CD14-positive monocyte (primary cell): ENCODE measurements around the gene PEMT. TPM values are rescaled to one million over a fixed set of nuclear protein-coding genes. Genes with fewer than 3 reads are reported as not detected.

Experiments
- DNase-seq, 3 donors: peaks; one replicate each; pipeline ENCODE4 v3.0.0-alpha.2; 2011 to 2022
- H2AFZ ChIP-seq: 2 replicates; pipeline ENCODE4 v1.6.0; 2012; ENCODE audit warnings: mild to moderate bottlenecking, low read depth, low read length, inconsistent platforms; ENCODE audit not compliant: insufficient read depth, poor library complexity, severe bottlenecking
- H3K27ac ChIP-seq, 2 donors: 1 replicate in 1 of 2; 2 replicates in 1 of 2; pipeline ENCODE4 v1.5.1; 2012 to 2013; ENCODE audit warnings: low read length in 2 of 2, control low read depth in 1 of 2, inconsistent platforms in 1 of 2, low read depth in 1 of 2, mild to moderate bottlenecking in 1 of 2
- H3K27me3 ChIP-seq, 2 donors: one replicate each; pipeline versions ENCODE4 v1.6.0 to v1.6.1; 2011 to 2013; ENCODE audit warnings: low read length in 2 of 2; ENCODE audit not compliant: control insufficient read depth in 2 of 2, insufficient read depth in 2 of 2
- H3K36me3 ChIP-seq, 2 donors: replicated peaks in 1 of 2; 1 replicate in 1 of 2; 2 replicates in 1 of 2; pipeline versions ENCODE4 v1.5.1 to v1.6.1; 2012 to 2013; ENCODE audit warnings: low read length in 2 of 2, control low read depth in 1 of 2, inconsistent platforms in 1 of 2, mild to moderate bottlenecking in 1 of 2; ENCODE audit not compliant: insufficient read depth in 2 of 2, control insufficient read depth in 1 of 2
- H3K4me1 ChIP-seq, 2 donors: 1 replicate in 1 of 2; 2 replicates in 1 of 2; pipeline versions ENCODE4 v1.5.1 to v1.6.1; 2012 to 2013; ENCODE audit warnings: low read length in 2 of 2, control low read depth in 1 of 2, inconsistent platforms in 1 of 2, mild to moderate bottlenecking in 1 of 2, moderate library complexity in 1 of 2; ENCODE audit not compliant: insufficient read depth in 2 of 2, control insufficient read depth in 1 of 2
- H3K4me2 ChIP-seq: replicated peaks from 2 replicates; pipeline ENCODE3; 2012; ENCODE audit warnings: low read length, moderate library complexity, mild to moderate bottlenecking; ENCODE audit not compliant: poor library complexity, severe bottlenecking; ENCODE audit errors: extremely low read depth
- H3K4me3 ChIP-seq, 3 experiments: fragments of 200-600 bp in 1 of 3; sonication (generic) in 1 of 3; replicated peaks in 1 of 3; 1 replicate in 2 of 3; 2 replicates in 1 of 3; pipeline ENCODE4 v1.5.1; 2011 to 2013; ENCODE audit warnings: low read length in 3 of 3, mild to moderate bottlenecking in 3 of 3, control low read depth in 2 of 3, low read depth in 2 of 3, inconsistent platforms in 1 of 3, moderate library complexity in 1 of 3
- H3K79me2 ChIP-seq: 2 replicates; pipeline ENCODE4 v1.6.0; 2012; ENCODE audit warnings: mild to moderate bottlenecking, control low read depth, inconsistent platforms, low read length, moderate library complexity; ENCODE audit not compliant: insufficient read depth
- H3K9ac ChIP-seq: 2 replicates; pipeline ENCODE4 v1.6.0; 2017; ENCODE audit warnings: low read length, mild to moderate bottlenecking; ENCODE audit not compliant: insufficient read depth, poor library complexity, severe bottlenecking
- H3K9me3 ChIP-seq, 2 donors: replicated peaks in 1 of 2; 1 replicate in 1 of 2; 2 replicates in 1 of 2; pipeline versions ENCODE4 v1.5.1 to v1.6.1; 2012 to 2013; ENCODE audit warnings: low read length in 2 of 2, control low read depth in 1 of 2; ENCODE audit not compliant: control insufficient read depth in 1 of 2, insufficient read depth in 1 of 2
- H4K20me1 ChIP-seq: 2 replicates; pipeline ENCODE4 v1.6.0; 2012; ENCODE audit warnings: mild to moderate bottlenecking, low read length, control low read depth, moderate library complexity; ENCODE audit not compliant: insufficient read depth
- H3K27ac Mint-ChIP-seq, 7 donors: one replicate each; pipeline ENCODE4 v1.8.0; 2020; ENCODE audit warnings: mild to moderate bottlenecking in 7 of 7, mixed read lengths in 7 of 7, moderate library complexity in 6 of 7, inconsistent platforms in 2 of 7
- H3K27me3 Mint-ChIP-seq, 3 donors: one replicate each; pipeline ENCODE4 v1.8.0; 2021 to 2022; ENCODE audit warnings: low read depth in 3 of 3, mild to moderate bottlenecking in 3 of 3, mixed read lengths in 3 of 3, moderate library complexity in 3 of 3, inconsistent platforms in 1 of 3
- H3K36me3 Mint-ChIP-seq, 2 donors: one replicate each; pipeline ENCODE4 v1.8.0; 2020; ENCODE audit warnings: mixed read lengths in 2 of 2, inconsistent platforms in 1 of 2, mild to moderate bottlenecking in 1 of 2
- H3K4me1 Mint-ChIP-seq: one replicate; pipeline ENCODE4 v1.8.0; 2020; ENCODE audit warnings: mild to moderate bottlenecking, mixed read lengths
- H3K4me3 Mint-ChIP-seq, 2 donors: one replicate each; pipeline ENCODE4 v1.8.0; 2020; ENCODE audit warnings: mild to moderate bottlenecking in 2 of 2, mixed read lengths in 2 of 2, moderate library complexity in 1 of 2
- H3K9me3 Mint-ChIP-seq, 7 donors: one replicate each; pipeline ENCODE4 v1.8.0; 2020 to 2022; ENCODE audit warnings: mixed read lengths in 7 of 7, mild to moderate bottlenecking in 6 of 7, moderate library complexity in 6 of 7, inconsistent platforms in 2 of 7
- WGBS: methylation state at CpG from one replicate; pipeline ENCODE4 v1.1.5; 2013; ENCODE audit warnings: missing lambda C conversion rate; ENCODE audit not compliant: insufficient coverage; 5-methylcytosine and 5-hydroxymethylcytosine counted together
- intact Hi-C, 2 donors: fragments of 100-400 bp; cut with micrococcal nuclease; formaldehyde crosslinking; loops; one replicate each; pipeline versions ENCODE4 v1.15.0 to v1.15.1; 2023
- polyA plus RNA-seq, 3 donors: library from polyadenylated mRNA; depleted of rRNA in 1 of 3; unstranded in 2 of 3; stranded (reverse) in 1 of 3; fragments of 300-500 nt in 2 of 3; fragments of >200 nt in 1 of 3; fragmentation: Illumina TruSeq in 2 of 3; gene quantifications; 1 replicate in 2 of 3; 2 replicates in 1 of 3; pipeline ENCODE4 v1.2.3, GENCODE V29; 2012 to 2021
- TF ChIP-seq, protein P1 (sequence below): fragments of 200-600 bp; IDR thresholded peaks from one replicate; pipeline ENCODE4 v1.8.0; 2022; ENCODE audit warnings: antibody characterized with exemption, mild to moderate bottlenecking

The PEMT gene
- polyA plus RNA-seq, 3 donors: 26.7 to 41.0 (median 38.4) TPM

DNA sequence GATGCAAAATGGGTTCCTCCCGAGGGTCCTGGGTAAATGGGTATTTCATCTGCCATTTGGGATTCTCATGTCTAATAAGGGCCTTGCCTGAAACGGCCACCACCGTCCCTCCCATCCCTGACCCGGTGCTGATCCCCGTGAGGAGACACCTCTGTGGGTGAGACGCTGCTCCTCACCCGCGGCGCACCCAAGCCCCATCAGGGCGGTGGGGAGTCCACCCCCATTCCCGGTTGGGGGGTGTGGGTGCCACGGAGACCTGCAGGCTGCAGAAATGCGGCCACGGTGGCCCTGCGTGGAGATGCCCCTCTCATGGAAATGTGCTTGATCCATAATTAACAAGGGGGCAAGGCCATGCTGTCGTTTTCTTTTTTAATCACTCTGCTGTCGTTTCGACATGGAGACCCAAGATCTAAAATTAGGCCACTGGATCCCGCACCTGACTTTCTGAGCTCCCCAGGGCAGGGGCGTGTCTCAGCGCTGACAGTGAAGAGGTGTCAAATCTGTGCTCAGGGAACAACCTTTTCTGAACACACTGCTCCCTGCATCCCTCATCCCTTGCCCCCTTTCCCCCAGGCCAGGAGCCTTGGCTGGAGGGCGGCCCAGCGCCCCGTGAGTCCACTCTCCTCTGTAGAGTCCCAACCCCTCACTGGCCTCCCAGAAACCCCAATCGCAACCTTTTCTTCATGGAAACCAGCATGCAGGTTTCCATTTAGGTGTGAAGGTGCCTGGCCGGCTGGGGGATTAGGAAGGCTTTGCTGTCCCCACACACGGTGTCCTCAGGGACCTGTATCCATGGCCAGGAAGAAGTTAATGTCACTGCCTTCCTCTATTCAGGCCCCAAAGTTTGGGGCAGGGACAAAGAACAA, 38.9 kb downstream of the PEMT start:
- Mint-ChIP-seq H3K9me3 (peaks cover 0 to 2% (median 0%) of the 10 kb centered on the region in 7 donors), H3K4me1 (no peaks in the 10 kb centered on the region), H3K36me3 (no peaks in the 10 kb centered on the region), H3K27ac (no peak overlapping the region), H3K4me3 (no peak overlapping the region), H3K27me3 (peaks cover 0 to 2% (median 0%) of the 10 kb centered on the region in 3 donors)
- no peak overlapping the region for H3K9ac ChIP-seq
- no peaks in the 10 kb centered on the region for H3K9me3 ChIP-seq
- H3K27me3 ChIP-seq: no peaks in the 10 kb centered on the region
- H3K36me3 ChIP-seq: no peaks in the 10 kb centered on the region
- WGBS: 97% methylated on average over 23 of the region's 27 CpGs
- no peaks in the 10 kb centered on the region for H3K79me2 ChIP-seq
- no peak overlapping the region for H3K4me2 ChIP-seq
- H3K27ac ChIP-seq: no peak overlapping the region
- no peaks in the 10 kb centered on the region for H3K4me1 ChIP-seq
- H3K4me3 ChIP-seq: no peak overlapping the region
- TF ChIP-seq, protein P1, sequence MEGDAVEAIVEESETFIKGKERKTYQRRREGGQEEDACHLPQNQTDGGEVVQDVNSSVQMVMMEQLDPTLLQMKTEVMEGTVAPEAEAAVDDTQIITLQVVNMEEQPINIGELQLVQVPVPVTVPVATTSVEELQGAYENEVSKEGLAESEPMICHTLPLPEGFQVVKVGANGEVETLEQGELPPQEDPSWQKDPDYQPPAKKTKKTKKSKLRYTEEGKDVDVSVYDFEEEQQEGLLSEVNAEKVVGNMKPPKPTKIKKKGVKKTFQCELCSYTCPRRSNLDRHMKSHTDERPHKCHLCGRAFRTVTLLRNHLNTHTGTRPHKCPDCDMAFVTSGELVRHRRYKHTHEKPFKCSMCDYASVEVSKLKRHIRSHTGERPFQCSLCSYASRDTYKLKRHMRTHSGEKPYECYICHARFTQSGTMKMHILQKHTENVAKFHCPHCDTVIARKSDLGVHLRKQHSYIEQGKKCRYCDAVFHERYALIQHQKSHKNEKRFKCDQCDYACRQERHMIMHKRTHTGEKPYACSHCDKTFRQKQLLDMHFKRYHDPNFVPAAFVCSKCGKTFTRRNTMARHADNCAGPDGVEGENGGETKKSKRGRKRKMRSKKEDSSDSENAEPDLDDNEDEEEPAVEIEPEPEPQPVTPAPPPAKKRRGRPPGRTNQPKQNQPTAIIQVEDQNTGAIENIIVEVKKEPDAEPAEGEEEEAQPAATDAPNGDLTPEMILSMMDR: no peak
- no peak overlapping the region for H2AFZ ChIP-seq
- H4K20me1 ChIP-seq: no peaks in the 10 kb centered on the region
- DNase-seq: no peak
- intact Hi-C loops: no loop called here

DNA sequence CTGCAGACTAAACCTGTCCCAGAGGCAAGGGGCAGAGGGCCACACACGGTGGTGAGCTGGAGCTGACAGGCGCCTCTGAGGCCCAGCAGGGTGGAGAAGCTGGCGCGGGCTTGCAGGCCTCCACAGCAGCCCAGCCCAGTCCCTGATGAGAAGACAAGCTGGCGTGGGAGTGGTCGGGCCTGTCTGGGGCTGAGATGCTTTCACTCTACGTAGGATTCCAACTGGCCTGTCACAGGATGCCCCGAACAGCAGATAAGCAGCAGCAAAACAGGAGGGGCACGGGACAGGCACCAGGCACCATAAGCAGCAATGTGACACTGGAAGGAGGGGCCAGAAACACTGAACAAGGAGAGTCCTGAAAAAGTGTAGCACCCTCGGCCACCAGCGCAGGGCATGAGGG, 40.1 kb downstream of the PEMT start:
- no peak overlapping the region for H2AFZ ChIP-seq

More for the DNA sequence above, 40.1 kb downstream of the PEMT start:
- Mint-ChIP-seq H3K36me3 (no peaks in the 10 kb centered on the region), H3K9me3 (peaks cover 0 to 2% (median 0%) of the 10 kb centered on the region in 7 donors), H3K27ac (no peak overlapping the region), H3K4me3 (no peak overlapping the region), H3K4me1 (no peaks in the 10 kb centered on the region), H3K27me3 (peaks cover 0 to 2% (median 0%) of the 10 kb centered on the region in 3 donors)
- H3K27me3 ChIP-seq: no peaks in the 10 kb centered on the region
- DNase-seq: no peak
- no peaks in the 10 kb centered on the region for H4K20me1 ChIP-seq
- H3K4me2 ChIP-seq: no peak overlapping the region
- no peaks in the 10 kb centered on the region for H3K36me3 ChIP-seq
- H3K27ac ChIP-seq: no peak overlapping the region
- no peak overlapping the region for H3K4me3 ChIP-seq
- H3K9ac ChIP-seq: no peak overlapping the region
- H3K4me1 ChIP-seq: no peaks in the 10 kb centered on the region
- 90% methylated on average over 11 of the region's 11 CpGs for WGBS
- H3K79me2 ChIP-seq: no peaks in the 10 kb centered on the region
- intact Hi-C loops: no loop called here
- TF ChIP-seq, protein P1: no peak
- no peaks in the 10 kb centered on the region for H3K9me3 ChIP-seq
